ENCODE measurements around the gene AKAP8L.

DNA sequence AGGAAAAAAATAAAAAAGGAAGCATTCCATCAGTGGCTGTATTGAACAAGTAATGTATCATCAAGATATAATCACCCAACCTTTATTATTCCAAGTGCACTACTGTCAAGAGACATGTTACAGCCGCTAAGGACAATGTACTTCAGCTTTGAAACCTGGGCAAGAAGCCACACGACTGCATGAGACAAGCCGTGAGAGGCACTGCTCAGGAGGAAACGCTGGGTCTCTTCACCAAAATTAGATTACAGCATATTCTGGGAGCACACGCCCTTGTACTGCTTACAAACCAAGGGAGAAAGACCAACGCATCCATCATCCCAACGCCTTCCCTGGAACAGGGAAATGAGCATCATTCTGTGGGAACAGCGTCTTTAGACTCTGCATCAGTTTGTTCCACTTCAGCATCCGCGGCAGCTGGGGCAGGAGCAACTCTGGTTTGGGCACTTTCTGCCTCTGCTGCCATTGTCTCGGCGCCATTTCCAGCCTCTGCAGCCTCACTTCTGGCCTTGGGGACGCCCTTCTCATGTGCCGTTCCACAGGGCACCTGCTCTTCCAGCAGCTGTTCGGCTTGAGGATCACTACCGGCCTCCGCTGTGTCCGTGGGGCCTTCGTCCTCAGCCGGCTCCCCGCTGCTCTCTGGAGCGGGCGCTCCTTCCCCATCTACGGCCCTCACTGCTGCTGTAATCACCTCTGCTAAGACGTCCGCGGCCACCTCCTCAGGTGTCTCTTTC, 64.1 kb downstream of the AKAP8L start:
- no peak for TF ChIP-seq IRF2 (CRISPR knock-in tag; IDR thresholded peaks at IDR 0.05; ENCODE audit: borderline replicate concordance, low read depth)
- TF ChIP-seq, protein P1, sequence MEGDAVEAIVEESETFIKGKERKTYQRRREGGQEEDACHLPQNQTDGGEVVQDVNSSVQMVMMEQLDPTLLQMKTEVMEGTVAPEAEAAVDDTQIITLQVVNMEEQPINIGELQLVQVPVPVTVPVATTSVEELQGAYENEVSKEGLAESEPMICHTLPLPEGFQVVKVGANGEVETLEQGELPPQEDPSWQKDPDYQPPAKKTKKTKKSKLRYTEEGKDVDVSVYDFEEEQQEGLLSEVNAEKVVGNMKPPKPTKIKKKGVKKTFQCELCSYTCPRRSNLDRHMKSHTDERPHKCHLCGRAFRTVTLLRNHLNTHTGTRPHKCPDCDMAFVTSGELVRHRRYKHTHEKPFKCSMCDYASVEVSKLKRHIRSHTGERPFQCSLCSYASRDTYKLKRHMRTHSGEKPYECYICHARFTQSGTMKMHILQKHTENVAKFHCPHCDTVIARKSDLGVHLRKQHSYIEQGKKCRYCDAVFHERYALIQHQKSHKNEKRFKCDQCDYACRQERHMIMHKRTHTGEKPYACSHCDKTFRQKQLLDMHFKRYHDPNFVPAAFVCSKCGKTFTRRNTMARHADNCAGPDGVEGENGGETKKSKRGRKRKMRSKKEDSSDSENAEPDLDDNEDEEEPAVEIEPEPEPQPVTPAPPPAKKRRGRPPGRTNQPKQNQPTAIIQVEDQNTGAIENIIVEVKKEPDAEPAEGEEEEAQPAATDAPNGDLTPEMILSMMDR (IDR thresholded peaks at IDR 0.05): no peak
- TF ChIP-seq ZNF138 (CRISPR knock-in tag; conservative IDR thresholded peaks at IDR 0.05): no peak
- no peak for TF ChIP-seq CREM (CRISPR knock-in tag; IDR thresholded peaks at IDR 0.05)
- TF ChIP-seq, protein P2, sequence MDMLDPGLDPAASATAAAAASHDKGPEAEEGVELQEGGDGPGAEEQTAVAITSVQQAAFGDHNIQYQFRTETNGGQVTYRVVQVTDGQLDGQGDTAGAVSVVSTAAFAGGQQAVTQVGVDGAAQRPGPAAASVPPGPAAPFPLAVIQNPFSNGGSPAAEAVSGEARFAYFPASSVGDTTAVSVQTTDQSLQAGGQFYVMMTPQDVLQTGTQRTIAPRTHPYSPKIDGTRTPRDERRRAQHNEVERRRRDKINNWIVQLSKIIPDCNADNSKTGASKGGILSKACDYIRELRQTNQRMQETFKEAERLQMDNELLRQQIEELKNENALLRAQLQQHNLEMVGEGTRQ (CRISPR knock-in tag; IDR thresholded peaks at IDR 0.05): no peak
- TF ChIP-seq, protein P3, sequence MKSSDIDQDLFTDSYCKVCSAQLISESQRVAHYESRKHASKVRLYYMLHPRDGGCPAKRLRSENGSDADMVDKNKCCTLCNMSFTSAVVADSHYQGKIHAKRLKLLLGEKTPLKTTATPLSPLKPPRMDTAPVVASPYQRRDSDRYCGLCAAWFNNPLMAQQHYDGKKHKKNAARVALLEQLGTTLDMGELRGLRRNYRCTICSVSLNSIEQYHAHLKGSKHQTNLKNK (CRISPR knock-in tag; IDR thresholded peaks at IDR 0.05): no peak
- no peak for TF ChIP-seq SP1 (CRISPR knock-in tag; conservative IDR thresholded peaks at IDR 0.05)
- no peak for TF ChIP-seq TEAD4 (CRISPR knock-in tag; IDR thresholded peaks at IDR 0.05)
- TF ChIP-seq MYBL2 (CRISPR knock-in tag; IDR thresholded peaks at IDR 0.05): no peak
- no peak for TF ChIP-seq ZNF416 (CRISPR knock-in tag; IDR thresholded peaks at IDR 0.05)
